SW480 (cell line): ENCODE measurements around the gene KRT222.
A peak's percentile ranks its signal among the peaks of the same experiment; 100 is the strongest.

Experiments used
- DNase-seq: peaks from one replicate; pipeline ENCODE4 v3.0.0-alpha.2; 2016; ENCODE audit warnings: low spot score

Gene KRT222

GRCh38 chr17:40615068-40615840 lies 49.7 kb downstream of the KRT222 start:
- DNase-seq = peak; percentile 78

GRCh38 chr17:40614431-40615067 lies 50.4 kb downstream of the KRT222 start:
- no peak for DNase-seq

DNA sequence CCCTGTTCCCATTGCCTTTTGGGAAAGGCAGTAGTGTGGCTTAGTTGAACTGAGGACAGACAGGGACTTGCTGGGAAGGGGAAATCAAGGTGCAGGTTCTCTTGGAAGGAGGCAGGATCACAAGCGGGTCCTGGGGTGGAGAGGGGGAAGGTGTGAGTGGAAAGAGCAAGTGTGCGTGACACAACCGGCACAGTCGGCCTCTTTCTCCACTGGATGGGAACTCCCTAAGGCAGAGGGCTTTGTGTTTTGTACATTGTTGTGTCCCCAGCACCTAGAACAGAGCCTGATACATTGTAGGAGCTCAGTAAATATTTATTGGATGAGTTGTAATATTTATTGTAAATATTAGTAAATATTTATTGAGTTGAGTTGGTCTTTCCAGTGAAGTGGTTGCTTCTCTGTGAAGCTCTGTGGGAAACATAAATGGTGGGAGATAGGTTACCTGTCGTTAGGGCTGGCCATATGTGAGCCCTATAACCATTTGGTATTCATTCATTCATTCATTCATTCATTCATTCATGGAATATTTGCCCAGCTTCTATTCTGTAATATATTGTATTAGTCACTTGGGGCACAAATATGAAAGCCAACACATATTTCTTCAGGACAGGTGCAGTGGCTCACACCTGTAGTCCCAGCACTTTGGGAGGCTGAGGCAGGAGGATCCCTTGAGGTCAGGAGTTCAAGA lies 51.4 kb downstream of the KRT222 start:
- no peak for DNase-seq

GRCh38 chr17:40612599-40613244 lies 52.3 kb downstream of the KRT222 start:
- peak; percentile 35 for DNase-seq

- no peak for DNase-seq
These were observed 53.0 kb downstream of the KRT222 start for GRCh38 chr17:40611840-40612474.

DNA sequence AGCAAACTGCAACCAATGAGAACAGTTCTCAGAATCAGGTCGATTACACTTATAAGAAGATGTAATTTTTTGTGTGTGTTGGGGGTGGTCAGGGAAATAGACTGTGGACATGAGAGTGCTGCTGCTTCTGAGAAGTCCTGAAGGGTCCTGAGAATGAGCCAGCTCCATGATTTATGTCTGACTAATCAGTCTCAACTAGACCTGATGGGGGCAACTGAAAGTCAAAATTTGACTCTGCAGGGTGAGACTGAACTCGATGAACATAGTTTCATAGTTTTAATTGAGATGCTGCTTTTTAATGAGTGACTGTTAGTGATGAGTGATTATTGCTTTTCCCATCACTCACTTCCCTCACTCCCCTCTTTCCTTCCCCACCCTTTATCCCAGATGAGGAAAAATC lies 54.6 kb downstream of the KRT222 start:
- no peak for DNase-seq

DNA sequence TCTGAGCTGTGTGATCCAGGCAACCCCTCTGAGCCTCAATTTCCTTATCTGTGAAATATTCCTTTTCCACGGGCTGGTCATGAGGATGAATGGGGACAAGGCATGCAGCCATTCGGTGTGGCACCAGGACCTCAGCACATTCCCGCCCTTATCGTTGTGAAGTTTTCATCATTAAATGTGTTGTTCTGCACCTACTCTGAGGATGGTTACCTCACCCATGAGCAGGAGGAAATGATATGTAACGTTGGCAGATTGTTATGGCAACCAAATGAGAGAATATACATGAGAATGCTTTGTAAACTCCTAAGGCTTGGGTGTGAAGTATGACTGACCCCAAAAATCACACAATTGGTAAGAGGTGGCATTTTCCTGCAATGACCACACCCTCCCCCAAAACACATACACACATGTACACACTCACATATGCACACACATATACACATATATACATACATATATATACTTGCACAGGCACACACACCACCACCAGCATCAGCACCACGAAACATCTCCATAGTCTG lies 56.9 kb downstream of the KRT222 start:
- DNase-seq = no peak

DNA sequence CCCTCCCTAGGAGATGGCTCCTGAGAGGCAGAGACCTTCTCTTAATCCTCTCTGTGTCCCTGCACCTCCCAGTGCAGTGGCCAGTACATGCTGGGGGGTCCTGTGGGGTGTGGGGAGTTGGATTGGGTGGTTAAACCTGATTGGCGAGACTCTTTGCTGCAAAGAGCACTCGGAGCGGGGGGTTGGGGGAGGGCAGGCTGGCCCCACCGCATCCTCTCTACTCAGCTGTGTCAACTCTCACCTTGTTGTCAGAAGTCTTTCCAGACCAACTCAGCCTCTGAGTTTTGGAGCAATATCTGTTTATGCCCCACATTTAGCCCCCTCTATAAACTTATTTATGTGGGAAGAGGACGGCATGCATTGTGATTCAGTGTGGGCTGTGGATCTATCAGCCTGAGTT lies 57.3 kb downstream of the KRT222 start:
- DNase-seq = no peak

GRCh38 chr17:40606548-40607353 lies 58.2 kb downstream of the KRT222 start:
- DNase-seq = no peak

DNA sequence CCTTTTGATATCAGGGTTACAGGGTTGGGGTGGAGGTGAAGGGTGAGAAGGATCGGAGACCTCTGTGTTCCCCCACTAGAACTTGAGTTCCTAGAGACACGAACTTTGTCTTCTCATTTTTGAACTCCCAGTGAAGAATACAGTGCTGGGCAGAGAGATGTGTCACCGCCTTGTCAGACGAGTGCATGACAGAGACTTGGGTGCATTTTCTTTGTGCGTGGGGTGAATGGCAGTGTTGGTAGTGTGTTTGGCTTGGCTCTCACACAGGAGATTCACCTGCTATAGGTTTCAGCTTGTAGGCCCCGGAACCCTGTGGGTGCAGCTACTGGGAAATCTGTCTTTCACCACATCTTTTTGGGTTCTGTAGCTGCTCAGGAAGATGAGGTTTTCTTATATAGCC lies 59.7 kb downstream of the KRT222 start:
- DNase-seq = no peak
